ENCODE results near the gene DMWD.

- TF ChIP-seq CTCF (IDR thresholded peaks at IDR 0.05) (no peak), EP300 (IDR thresholded peaks at IDR 0.05; ENCODE audit: borderline replicate concordance in 1 of 2, low read depth in 1 of 2, low read length in 1 of 2) (no peak), TEAD4 (IDR thresholded peaks at IDR 0.05; ENCODE audit: borderline replicate concordance, insufficient read depth) (no peak), EZH2phosphoT487 (IDR thresholded peaks at IDR 0.05; ENCODE audit: borderline replicate concordance, low read depth) (no peak), REST (IDR thresholded peaks at IDR 0.05; ENCODE audit: low read depth, low read length) (no peak), ELF1 (IDR thresholded peaks at IDR 0.05) (no peak), NRF1 (IDR thresholded peaks at IDR 0.05; ENCODE audit: low read depth, low read length) (no peak), POLR2AphosphoS5 (IDR thresholded peaks at IDR 0.05; ENCODE audit: low read depth, low read length) (no peak), TAF1 (IDR thresholded peaks at IDR 0.05; ENCODE audit: borderline replicate concordance, low read depth, low read length) (no peak), RXRA (IDR thresholded peaks at IDR 0.05; ENCODE audit: borderline replicate concordance, low read depth) (no peak), YY1 (IDR thresholded peaks at IDR 0.05; ENCODE audit: low read depth) (no peak), RAD21 (IDR thresholded peaks at IDR 0.05; ENCODE audit: low read length) (no peak)
These were observed 32.6 kb upstream of the DMWD start for GRCh38 chr19:45825263-45825605.

Data from SK-N-SH (cell line).